Embryonic facial prominence (tissue), 1 donor: ENCODE measurements around the gene MGAT5B.
"Not testable (repeated sequence)": the region's sequence is repeated elsewhere in the genome, so short reads cannot be mapped to it uniquely, and the experiment has no call there.

Source experiments
- DNase-seq: peaks from one replicate; pipeline ENCODE4 v3.0.0-alpha.2; 2016; ENCODE audit errors: extremely low spot score

MGAT5B gene

DNA sequence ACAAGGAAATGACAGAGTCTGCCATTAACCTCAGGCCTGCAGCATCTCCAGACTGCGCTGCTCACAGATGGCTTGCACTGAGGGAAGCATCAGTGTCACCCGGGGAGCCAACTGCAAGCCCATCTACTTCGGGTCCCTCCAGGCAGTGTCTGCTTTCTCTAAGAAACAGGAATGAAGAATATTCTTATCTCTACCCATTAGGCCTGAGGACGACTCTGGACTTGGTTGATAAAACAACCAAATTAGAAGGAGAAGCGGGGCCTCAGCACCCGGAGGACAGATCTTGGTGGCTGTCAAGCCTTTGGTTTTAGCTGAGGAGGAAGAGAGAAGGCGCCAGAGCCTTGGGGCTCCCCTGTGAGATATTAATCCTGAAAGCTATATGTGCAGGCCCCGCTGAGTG is 19.5 kb upstream of the MGAT5B start:
- no peak for DNase-seq

DNA sequence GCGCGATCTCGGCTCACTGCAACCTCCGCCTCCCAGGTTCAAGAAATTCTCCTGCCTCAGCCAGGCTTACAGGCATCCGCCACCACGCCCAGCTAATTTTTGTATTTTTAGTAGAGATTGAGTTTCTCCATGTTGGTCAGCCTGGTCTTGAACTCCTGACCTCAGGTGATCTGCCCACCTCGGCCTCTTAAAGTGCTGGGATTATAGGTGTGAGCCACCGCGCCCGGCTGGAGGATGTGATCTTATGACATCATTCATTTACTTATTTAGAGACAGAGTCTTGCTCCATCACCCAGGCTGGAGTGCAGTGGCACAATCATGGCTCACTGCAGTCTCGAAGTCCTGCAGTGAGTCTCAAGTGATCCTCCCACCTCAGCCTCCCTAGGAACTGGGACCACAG is 19.0 kb upstream of the MGAT5B start:
- DNase-seq, result not testable (repeated sequence)

DNA sequence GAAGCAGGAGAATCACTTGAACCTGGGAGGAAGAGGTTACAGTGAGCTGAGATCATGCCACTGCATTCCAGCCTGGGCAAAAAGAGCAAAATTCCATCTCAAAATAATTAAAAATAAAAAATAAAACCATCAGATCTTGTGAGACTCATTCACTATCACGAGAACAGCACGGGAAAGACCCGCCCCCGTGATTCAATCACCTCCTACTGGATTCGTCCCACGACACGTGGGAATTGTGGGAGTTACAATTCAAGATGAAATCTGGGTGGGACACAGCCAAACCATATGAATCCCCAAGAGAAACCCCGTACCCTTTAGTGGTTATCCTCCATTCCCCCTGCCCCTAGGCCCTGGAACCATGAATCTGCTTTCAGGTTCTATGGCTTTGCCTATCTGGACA is 15.4 kb upstream of the MGAT5B start:
- DNase-seq, result no peak

DNA sequence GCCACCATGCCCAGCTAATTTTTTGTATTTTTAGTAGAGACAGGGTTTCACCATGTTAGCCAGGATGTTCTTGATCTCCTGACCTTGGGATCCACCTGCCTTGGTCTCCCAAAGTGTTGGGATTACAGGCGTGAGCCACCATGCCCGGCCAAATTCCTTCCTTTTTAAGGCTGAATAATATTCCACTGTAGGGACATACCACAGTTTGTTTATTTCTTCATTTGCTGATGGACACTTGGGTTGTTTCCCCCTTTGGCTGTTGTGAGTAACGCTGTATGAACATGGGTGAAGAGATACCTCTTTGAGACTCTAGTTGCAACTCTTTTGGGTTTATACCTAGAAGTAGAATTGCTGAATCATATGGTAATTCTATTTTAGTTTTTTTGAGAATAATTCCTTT is 13.1 kb upstream of the MGAT5B start:
- no peak for DNase-seq

DNA sequence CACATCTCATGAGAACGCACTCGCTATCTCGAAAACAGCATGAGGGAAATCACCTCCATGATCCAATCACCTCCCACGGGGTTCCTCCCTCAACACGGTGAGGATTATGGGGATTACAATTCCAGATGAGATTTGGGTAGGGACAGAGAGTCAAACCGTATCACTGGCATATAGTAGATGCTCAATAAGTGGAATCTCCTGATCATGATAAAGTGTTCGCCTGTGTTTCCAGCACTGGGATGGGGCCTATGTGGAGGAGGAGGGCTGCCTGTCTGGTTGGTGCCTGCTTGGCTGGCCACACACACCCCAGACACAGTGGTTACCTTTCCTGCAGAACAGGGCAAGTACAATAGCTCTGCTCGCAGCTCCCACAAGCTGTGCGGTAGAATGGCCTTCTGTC is 6.1 kb upstream of the MGAT5B start:
- DNase-seq, result no peak

DNA sequence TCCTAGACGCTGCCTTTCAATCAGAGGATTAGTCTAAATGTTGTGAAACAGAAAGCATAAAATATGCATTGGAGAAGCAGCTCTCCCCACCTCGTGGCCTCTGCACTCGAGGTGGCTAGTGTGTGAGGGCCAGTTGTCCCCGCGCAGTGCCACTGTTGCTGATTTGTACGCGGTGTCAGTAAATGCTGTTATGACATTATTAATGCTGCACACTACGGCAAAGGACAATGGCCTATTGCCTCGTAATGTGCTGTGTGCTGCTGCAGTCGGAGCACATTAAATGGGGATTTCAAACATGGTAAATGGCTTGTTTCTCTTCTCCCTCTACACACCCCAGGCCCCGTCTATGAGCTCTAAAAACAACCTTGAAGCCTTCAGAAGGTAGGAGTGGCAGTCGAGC is 5.7 kb upstream of the MGAT5B start:
- no peak for DNase-seq

DNA sequence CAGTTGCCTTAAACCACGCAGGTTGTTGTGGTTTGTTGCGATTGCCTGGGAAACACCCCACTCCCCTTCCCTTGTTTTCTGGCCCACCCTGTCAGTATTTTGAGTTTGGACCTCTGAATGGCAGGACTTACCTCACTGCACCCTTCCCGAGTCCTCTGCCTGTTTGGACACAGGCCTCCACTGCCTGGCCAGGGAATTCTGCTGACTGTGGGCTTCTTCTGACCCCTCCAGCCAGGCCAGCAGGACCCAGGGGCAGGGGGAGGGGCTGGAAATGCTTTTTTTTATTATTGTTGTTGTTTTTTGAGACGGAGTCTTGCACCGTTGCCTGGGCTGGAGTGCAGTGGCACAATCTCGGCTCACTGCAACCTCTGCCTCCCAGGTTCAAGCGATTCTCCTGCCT is 4.2 kb upstream of the MGAT5B start:
- DNase-seq, result no peak

DNA sequence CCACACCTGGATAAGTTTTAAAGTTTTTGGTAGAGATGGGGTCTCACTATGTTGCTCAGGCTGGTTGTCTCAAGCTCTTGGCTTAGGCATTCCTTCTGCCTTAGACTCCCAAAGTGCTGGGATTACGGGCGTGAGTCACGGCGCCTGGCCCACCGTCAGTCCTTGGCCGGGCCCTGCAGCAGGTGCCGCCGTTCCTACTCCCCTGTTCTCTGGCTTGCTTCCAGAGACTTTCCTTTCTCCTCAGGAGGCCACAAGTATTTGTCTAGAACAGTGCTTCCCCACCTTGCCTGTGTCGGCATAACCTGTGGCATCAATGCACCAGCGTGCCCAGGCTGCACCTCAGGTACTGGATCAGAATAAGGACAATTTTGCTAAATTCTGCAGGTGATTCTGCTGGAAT is 3.0 kb upstream of the MGAT5B start:
- no peak for DNase-seq

DNA sequence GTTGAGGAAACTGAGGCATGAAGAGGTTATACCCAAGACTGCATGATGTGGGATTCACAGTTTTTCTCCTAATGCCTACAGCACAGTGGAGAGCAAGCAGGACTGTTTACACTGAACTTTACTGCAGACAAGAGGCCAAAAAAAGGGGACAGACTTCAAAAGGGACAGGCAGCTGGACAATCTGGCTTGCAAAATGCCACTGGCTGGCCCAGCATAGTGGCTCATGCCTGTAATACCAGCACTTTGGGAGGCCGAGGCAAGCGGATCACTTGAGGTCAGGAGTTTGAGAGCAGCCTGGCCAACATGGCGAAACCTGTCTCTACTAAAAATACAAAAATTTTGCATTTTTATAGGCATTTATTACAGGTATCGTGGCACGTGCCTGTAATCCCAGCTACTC is 2.0 kb upstream of the MGAT5B start:
- DNase-seq, result no peak

DNA sequence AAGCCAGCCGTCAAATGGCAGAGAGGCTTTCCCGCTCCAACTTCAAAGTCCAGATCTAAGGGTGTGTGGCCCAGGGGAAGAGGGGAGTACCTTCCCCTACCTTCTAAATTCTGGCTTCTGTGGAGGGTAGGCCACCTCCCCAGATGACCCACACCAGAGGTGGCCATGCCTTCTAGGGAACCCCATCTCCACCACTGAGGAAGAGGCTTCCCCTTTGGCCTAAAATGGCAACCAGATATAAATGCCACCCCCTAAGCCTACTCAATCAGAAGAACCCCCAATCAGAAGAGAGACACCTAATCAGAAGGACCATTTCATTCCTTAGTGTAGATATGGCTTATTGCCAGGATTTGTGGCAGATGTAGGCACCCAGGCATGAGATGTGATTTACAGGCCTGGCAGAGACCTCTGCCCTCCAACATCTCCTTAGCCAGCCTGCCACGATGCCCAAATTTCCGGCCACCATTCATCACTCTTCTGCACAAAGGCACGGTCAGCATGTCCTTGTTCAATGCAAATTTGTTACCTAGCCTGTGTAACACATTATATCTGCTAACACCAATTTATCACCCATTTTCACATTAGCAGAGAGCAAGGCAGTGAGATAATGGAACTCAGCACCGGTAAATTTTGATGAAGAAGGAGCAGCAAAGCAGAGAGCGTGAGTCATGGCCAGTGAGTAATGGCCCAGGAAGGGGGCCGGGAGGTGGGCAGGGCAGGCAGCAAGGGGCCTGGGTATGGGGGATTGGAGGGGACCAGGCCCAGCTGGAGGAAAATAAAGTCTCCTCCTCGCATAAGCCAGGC is 1.2 kb upstream of the MGAT5B start:
- no peak for DNase-seq

DNA sequence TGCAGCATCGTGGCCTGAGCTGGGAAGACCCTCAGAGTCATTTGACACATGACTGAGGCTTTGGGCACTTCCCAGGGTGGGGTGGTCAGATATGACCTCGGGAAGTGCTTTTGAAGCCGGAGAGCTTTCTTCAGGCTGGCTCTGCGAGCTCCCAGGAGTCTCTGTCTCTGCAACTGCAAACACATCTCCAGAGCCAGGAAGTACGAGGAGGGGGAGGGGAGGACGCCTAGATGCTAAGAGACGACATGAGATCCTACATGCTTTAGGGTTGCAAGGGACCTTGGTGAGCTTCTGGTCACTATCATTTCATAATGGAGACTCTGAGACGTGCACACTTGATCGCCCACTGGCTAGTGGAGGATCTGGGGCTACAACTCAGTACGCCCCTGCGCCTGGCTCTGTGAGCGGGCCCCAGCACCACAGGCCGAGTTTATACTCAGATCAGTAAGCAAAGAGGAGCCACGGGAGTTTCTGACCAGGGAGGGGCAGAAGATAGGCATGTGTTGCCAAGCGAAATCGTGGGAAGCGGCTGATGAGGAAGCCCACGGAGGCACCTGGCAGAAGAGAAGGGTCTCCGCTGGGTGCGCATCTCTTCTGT is 527 bp upstream of the MGAT5B start:
- no peak for DNase-seq

DNA sequence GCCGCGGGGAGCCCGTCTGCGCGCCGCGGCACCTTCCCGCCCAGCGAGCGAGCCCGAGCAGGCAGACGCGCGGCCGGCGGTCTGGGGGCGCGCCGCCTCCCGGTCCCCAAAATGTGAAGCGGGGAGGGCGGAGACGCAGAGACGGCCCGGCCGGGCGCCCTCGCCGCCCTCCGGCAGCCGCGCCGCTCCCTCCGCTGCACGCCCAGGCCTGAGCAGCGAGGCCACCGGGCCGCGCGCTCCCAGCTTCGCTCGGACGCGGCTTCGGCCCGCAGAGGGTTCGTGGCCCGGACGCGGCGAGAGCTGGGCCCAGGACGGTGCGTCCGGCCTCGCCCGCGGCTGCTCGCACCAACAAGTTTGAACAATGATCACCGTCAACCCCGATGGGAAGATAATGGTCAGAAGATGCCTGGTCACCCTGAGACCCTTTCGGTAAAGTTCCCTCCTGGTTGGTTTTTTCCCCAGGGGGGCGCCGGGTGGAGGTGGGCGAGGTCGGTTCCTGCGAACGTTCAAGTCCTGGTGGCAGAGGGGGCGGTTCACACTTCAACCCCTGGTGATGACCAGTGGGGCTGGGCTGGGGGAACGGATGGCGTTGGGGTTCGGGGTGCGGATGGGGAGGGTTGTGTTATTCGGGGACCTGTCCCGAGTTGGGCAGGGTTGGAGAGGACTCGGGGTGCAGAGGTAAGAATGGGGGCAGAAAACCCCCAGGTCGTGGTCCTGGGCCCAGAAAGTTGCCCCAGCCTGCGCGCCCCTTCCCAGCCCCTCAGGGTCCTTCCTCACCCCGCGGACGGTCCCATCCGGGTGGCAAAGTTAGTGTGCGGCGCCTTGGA is 678 bp downstream of the MGAT5B start:
- no peak for DNase-seq

DNA sequence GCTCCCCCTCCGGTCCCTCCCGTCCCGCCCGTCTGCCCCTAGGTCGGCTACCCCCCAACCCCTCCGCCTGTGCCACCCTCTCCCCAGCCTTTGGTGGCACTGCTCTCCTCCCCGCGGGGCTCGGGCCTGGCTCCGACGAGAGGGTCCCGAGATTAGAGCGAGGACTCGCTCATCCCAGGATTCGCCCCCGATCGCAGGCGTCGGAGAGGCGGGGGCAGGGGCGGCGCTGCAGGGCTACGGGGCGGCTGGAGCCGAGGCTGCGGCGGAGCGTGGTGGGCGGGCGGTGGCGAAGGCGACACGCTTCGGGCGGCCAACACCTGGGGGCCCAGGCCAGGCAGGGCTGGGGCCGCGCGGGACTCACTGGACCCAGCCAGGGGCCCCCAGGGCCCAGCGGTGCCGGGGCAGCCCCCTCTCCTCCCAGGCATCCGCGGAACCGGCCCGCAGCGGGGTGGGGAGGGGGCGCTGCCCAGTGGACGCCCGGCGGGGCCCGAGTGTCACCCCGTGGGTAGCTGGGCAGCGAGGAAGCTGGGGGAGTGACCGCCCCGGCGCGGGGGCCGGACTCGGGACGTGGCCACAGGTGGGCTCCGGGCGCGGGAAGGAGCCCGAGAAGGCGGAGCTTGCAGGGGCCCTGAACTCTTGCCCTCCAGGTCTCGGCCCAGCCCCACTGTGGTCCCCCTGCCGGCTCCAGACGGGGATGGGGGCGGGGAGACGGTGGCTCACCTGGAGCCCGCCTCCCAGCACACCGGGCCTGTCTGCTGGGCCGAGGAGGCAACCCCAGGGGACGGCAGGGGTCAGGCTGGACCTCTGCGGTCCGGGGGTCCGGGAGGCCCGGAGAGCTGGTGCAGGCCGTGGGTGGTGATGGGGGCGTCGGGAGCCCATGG is 1.5 kb downstream of the MGAT5B start:
- DNase-seq, result no peak

DNA sequence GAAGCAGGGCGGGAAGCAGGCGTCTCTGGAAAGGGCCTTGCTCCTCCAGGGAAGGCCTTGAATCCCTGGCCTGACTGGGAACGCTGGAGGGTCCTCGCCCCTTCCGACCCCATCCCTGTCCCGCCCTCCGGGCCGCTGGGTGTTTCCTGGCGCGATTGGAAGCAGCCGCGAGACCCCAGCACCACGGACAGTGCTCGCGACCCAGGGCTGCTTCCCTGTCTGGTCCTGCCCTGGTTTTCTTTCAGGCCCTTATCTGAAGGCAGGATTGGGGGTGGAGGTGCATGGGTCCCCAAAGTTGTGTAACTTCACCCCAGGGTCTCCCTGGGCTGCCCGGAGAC is 2.1 kb downstream of the MGAT5B start:
- no peak for DNase-seq

DNA sequence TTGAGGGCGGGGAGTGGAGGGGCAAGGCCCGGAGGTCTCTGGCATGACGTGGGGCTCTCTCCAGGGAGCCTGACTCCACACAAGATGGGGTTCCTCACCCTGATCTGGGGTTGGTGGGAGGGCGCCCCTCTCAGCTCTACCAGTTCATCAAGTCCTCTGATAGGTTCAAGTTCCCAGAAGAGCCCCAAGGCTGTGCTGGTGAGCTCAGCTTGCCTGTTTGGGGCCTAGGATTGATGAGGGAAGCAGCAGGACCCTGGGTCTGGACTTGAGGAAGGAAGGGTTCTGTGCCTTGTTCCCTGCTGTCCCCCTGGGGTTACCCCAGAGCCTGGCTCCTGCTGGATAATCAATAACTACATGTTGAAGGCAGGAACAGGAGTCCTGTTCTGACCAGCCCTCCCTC is 3.5 kb downstream of the MGAT5B start:
- no peak for DNase-seq

DNA sequence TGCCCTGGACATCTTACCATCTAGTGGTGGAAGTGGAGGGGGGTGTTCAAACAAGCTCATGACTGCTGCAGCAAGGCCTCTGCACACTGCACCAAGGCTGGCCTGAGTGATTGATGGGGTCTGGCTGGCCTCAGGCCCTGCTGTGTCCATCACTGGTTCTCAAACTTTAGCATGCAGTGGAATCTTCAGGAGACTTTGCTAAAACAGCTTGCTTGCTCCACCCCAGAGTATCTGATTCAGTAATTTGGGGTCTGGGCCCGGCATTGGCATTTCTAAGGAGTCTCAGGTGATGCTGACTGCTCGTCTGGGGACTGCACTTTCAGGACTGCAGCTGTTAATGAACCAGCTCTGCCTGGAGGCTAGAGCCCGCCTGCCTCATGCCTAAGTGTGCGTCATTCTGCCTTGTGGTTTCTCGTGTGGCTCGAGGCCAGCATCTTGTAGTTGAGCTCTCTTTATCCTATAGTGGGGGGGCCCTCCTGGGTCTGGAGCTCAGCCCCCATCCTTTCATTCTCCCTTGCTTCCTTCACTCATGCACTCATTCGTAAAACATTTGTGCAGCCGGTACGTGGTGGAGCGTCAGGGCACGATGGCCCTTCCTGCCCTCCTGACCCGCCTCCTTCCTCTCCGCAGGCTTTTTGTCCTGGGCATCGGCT is 4.1 kb downstream of the MGAT5B start:
- no peak for DNase-seq

DNA sequence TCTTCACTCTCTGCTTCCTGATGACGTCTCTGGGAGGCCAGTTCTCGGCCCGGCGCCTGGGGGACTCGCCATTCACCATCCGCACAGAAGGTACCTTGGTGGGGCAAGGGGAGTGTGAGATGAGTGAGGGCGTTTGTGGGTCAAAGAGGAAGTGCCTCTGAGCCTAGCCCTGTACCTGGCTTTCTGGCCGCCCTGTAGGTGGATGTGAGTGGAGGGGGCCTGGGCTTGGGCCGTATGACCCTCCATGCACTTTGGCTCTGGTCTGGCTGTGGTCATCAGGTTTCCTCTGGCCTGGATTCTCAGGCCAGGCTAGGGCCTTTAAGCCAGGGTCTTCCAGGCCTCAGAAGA is 4.6 kb downstream of the MGAT5B start:
- no peak for DNase-seq

DNA sequence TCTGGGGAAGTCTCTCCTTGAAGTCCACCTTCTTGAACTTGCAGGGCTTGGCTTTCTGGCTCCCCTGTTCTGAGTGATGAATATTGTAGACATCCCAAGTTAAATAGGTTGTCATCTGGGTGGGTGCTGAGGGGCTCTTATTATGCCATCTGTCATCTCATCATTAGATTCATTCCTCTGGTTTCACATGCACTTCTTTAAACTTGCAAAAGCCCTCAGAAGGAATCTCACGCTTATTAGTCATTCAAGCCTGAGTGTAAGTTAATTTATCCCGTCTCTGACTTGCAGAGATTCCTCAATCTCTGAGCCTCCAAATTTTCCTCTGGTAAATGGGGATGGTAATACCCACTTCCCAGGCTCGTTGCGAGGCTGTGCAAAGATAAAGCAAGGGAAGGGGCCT is 5.7 kb downstream of the MGAT5B start:
- DNase-seq, result no peak

DNA sequence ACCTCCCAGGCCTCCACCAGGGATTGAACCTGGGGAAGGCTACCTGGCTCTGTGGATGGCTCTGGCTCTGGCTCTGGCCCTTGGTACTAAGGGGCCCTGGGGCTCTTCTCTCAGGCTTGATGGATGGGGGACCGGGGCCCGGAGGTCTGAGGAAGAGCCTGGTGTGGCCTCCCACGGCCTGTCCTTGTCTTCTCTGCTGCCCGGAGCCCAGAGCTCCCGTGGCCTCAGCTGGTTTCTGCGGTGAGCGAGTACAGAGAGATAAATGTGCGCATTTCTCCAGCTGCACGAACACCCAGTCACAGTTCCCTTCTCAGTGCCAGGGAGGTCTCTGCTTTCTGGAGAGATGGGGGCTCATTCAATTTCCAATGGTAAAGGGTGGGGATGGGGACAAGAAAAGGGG is 9.2 kb downstream of the MGAT5B start:
- DNase-seq, result no peak

DNA sequence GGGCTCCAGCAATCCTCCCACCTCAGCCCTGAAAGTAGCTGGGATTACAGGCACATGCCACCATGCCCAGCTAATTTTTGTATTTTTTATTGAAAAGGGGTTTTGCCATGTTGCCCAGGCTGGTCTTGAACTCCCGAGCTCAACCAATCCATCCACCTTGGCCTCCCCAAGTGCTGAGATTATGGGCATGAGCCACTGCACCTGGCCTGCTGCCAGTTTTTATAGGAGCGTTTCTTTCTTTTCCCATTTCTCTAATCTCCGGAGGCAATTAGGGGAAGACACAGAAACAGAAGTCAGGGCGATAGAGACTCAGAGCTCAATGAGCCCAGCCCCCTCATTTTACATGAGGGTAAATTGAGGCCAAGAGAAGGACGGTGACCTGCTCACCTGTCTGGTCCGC is 10.4 kb downstream of the MGAT5B start:
- DNase-seq, result no peak

DNA sequence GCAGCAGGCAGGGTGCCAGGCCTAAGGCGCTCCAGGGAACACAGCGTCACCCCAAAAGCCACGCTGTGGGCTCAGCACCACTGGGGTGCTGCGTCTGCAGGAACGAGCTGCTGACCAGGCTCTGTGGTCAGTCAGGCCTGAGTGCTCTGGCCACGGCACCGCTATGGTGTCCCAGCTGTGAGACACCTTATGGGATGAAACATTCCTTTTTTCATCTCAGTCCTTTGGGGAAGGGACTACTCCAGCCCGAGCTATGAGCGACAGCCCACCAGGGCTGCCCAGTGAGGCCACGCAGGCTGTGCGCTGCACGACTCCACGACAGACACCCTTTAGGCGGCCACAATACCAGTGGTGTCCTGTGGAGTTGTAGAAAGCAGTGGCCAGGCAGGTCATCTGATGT is 11.1 kb downstream of the MGAT5B start:
- no peak for DNase-seq

DNA sequence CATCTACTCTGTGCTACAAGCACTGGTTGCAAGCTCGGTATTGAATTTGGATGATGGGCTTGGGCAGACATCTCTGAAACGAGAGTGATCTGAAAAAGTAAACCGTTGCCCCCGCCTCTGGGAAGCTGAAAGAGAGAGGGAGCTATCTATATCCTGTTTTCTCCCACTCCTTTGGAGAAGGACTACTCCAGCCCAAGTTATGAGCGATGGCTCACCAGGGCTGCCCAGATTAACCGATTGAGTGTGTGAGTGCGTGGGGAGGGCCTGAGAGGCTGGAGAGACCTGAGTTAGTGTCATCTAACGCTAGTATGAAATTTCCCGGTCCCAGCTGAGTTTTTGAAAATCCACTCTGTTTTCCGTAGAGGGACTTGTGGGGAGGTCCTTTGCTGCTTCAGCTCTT is 11.5 kb downstream of the MGAT5B start:
- DNase-seq, result no peak
